ENCODE results near the gene ZNF282.
A peak's percentile ranks its signal among the peaks of the same experiment; 100 is the strongest.

ZNF282 gene

DNA sequence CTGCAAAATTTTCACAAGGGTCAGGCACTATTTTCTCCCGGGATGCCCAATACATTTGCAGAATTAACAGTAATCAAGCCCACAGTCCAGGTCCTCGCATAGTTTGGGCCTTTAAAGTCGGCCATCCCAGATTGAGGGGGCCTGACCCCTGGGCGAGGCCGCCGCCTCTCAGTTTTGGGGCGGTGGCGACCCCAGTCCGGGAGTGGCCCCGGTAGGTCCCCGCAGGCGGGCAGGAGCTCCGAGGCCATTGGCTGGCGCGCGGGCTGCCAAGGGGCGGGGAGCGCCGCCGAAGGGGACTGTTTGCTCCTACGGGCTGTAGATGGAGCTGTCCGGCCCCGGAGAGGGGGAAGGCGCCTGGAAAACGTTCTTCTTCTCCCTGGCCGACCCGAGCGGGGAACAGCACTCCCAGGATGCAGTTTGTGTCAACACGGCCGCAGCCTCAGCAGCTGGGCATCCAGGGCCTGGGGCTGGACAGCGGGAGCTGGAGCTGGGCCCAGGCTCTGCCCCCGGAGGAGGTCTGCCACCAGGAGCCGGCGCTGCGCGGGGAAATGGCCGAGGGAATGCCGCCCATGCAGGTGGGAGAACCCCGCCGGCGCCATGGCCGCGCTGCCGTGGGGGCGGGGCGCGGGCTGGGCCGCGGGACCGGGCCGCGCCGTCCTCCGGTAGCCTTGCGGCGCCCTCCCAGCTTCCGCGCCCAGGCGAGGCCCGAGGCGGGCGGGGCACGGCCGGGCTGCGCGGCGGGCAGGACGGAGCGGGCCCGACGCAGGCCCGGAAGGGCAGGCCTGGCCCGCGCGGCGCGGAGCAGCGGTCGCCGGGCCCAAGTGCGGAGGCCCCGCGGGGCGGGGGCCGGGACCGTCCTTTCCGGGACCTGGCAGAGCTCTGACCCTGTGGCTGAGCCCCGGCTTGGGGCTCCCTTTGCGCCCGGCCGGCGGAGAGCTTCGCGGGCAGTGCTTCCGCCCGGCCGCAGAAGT lies at the start of gene ZNF282:
TSS of gene ZNF282 (plus strand) at position 367 of the 971 bp plus-strand sequence. CDS start at position 411, 44 bp downstream.
- peak; percentile 81 for DNase-seq

DNA sequence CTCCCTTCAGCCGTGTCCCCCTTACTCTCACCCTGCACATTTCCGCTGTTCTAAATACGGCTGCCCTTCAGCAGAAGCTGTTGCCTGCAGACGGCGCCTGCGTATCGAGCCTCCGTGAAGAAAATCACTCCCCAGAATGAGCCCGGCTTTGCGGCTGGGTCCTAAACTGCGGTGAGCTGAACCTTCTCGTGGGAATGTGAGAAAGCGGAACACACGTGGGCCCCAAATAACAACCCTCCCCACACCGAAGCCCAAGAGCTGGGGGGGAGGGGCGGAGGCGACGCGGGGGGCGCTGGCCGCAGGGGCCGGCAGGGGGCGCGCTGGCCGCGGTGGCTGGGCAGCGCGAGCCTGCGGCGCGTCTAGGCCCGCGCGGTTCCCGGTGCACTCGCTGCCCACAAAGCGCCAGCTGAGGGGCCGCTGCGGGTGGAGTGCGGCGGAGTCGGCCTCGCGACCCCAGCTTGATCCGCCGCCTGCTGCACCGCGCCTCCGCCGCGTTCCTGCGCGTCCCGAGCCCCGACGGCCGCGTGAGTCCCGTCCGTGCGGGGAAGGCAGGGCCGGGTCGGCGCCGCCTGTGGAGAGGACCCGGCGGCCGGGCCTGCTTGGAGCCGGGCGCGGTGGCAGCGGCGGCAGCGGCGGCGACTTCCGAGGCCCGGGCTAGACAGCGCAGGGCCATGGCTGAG lies 48.1 kb upstream of the ZNF282 start, which contains the start of gene ZNF398:
TSS of gene ZNF398 (plus strand) at position 382 of the 680 bp plus-strand sequence. CDS start at position 672, 290 bp downstream.
- DNase-seq = peak; percentile 71

DNA sequence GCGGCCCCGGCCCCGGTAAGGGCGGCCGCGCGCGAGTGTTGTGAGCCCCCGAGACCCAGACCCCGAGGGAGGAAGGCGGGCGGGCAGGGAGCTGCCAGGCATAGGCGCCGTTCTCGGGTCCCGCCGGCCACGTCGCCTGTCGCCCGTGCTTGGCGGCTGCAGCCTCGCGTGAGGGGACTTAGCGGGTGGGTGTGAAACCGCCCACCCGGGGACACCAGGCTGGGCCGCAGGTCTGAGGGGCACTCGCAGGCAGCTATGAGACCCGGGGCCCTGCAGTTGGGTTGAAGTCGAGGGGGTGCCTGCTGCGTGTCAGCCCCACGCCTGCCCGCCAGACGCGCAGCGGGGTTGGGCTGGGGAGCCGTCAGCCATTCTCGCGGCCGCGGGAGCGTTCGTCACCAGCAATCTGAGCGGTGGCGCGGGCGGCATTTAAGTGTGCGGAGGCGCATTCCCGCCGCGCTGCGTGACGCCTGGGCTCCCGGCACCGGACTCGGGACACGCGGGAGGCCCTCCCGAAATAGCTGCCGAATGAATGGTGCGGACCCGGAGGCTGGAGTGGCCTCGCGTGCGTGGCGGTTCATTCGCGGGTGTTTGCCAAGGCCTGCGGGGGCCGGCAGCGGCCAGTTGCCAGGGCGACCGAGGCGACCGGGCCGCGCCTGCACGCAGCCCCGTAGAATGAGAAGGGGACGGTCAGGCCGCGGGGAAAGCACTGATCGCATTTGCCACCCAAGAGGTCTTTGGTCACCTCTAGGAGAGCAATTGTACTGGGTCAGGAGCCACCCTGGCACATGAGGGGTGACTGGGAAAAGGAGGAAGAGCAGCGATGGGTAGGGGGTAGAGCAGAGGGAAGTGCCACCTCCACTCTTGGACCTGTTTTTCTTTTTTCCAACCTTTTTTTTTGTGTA lies 47.3 kb upstream of the ZNF282 start:
- DNase-seq = no peak

DNA sequence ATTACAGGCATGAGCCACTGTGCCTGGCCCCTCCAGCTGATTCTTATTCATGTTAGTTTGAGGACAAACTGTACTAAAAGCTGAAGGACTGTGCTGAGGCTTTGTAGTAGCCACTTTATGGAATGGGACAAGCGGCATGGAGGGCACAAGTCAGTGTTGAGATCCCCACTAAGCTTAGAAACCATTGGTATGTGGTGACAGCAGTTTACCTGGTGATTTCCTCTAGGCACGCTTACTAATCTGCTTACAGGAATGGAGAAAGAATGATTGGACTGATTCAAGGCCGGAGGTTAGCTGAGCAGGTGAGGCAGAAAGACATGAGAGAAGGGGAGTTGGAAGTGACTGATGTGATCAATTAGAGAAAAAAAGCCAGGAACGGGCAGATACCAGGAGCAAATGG lies 44.4 kb upstream of the ZNF282 start:
- no peak for DNase-seq

DNA sequence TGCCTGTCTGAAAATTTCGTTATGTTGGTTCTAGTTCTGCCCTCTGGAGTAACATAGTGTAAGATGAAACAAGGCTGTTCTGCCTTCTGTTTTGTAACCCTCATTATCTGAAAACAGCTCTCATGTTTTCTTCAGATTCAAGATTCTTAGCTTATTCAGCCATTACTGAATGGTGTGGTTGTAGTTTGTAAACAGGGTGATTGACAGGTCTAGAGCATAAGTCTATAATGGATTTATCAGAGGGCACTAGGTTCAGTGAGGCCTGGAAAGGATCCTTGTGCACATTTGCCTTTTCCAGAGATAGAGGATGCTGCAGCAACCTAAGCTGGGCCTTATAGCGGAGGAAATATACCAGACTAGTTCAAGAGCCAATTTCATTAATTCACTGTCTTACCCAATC lies 42.0 kb upstream of the ZNF282 start:
- no peak for DNase-seq

DNA sequence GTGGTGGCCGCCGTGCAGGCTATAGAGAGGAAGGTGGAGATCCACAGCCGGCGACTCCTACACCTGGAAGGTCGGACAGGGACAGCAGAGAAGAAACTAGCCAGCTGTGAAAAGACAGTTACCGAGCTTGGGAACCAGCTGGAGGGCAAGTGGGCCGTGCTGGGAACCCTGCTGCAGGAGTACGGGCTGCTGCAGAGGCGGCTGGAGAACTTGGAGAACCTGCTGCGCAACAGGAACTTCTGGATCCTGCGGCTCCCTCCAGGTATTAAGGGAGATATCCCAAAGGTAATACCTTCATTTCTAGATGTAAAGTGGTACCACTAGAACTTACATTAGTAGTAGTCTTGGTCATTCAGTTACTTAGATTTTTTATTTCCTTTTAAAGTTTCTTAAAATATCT lies 41.3 kb upstream of the ZNF282 start:
- no peak for DNase-seq

DNA sequence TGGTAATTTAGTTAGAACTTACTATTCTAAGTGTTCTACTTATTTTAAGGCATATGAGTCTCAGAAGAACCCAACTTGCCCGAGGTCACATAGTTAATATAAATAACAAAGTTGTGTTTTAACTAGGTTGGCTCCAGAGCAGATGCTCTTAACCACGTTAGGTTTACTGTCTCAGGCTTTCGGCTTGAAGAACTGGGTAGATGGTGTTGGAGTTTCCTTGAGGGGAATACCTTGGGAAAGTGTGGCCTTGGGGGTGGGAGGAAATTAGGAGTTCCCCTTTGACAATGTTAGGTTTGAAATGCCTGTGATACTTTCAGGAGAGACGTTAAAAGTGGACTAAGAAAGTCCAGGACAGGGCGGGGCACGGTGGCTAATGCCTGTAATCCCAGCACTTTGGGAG lies 38.4 kb upstream of the ZNF282 start:
- no peak for DNase-seq

DNA sequence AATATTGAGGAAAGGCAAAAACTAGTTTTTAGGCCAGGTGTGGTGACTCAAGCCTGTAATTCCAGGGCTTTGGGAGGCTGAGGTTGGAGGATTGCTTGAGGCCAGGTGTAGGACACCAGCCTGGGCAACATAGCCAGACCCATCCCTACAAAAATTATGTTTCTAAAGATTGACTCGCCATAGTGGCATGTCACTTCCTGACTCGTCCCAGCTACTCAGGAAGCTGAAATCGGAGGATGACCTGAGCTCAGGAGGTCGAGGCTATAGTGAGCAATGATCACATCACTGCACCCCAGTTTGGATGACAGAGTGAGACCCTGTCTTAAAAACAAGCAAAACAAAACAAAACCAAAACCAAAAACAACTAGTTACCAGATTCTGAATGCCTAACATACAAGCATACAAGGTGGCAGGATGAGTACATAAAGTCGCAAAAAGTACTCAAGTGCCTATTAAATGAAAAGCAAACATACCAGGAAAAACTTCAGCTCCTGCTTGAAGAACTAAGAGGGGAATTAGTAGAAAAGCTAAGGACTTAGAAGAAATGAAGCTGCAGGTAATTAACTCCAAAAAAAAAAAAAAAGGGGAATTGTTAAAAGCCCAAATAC lies 34.0 kb upstream of the ZNF282 start:
- DNase-seq = no peak

DNA sequence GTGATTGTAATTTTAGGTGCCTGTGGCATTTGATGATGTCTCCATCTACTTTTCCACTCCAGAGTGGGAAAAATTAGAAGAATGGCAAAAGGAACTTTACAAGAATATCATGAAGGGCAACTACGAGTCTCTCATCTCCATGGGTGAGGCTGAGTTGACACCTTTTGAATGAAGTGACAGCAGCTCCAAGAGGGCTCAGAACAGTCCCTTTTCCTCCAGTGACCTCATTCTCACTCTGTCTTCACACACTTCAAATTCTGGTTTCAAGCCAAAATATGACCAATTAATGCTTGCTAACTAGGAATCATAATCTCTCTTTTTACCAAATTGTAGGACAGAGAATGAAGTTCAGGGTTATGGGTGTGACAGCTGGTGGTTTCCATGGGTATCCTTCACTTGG lies 29.2 kb upstream of the ZNF282 start:
- no peak for DNase-seq

DNA sequence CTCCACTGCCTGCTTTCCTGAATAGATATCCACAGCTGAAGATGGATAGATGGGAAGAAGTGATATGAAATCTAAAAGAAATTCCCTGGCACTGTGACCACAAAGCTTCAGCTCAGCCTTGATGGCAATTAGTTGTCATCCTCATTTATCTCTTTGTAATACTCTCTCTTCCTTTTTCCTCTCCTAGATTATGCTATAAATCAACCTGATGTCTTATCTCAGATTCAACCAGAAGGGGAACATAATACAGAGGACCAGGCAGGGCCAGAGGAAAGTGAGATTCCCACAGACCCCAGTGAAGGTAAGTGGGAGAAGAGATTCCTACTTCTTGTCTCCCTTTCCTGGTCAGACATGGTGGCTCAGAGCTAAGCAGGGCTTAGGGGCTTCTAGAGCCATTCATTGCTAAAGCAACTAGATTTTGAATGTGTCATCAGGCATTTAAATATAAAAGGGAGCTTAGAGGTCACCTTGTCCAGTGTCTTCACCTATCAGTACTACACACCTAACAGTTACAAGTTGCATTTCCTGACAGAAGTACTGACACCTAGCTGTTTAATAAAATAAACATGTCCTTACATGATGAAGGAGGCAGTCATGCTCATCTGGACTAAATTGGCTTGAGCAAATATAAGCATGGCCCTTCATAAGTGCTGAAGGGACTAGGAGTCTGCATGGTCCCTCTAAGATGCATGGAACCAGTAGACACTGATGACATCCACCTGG lies 28.6 kb upstream of the ZNF282 start:
- no peak for DNase-seq

DNA sequence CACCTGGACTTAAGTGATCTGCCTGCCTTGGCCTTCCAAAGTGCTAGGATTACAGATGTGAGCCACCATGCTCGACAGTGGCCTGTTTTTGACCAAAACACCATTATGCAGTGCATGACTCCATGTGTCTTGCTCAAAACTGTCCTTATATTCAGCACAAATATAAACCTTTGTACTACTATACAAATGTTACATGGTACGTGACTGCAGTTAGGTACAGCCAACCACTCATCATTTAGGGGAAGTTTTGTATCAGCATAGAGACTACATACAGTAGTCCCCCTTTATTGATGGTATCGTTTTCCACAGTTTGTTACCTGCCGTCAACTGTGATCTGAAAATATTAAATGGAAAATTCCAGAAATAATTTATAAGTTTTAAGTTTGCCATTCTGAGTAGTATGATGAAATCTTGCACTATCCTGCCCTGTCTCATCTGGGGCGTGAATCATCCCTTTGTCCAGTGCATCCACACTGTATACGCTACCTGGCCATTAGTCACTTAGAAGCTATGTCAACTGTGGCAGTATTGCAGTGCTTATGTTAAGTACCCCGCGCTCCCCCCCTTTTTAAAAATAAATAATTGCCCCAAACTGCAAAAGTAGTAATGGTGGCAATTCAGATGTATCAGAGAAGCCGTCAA lies 23.3 kb upstream of the ZNF282 start:
- DNase-seq = no peak

DNA sequence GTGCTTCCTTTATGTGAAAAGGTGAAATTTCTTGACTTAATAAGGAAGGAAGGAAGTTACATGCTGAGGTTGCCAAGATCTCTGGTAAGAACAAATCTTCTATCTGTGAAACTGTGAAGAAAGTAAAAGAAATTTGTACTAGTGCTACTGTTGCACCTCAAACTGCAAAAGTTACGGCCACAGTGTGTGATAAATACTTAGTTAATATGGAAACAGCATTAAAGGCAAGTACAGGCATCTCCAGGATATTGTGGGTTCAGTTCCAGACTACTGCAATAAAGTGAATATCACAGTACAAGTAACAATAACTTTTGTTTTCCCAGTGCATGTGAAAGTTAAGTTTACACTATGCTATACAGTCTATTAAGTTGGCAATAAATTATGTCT lies 22.8 kb upstream of the ZNF282 start:
- no peak for DNase-seq

DNA sequence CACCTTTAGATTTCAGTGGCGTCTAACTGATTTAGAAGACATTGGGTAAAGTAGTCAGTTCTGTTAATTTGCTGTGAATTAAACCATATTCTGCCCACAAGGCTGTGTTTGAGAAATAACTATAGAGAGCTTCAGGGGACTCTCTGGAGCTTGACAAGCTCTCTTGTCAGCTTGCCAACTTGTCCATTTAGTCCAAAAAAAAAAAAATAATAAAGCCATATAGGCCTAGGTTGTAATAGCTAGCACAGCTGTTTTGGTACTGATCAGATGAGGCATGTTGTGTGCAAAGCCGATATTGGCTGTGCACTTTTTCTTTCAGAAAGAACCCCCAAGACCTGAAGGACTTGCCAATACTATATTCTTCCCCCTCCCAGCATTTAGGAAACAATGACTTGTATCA lies 20.2 kb upstream of the ZNF282 start:
- DNase-seq = no peak

DNA sequence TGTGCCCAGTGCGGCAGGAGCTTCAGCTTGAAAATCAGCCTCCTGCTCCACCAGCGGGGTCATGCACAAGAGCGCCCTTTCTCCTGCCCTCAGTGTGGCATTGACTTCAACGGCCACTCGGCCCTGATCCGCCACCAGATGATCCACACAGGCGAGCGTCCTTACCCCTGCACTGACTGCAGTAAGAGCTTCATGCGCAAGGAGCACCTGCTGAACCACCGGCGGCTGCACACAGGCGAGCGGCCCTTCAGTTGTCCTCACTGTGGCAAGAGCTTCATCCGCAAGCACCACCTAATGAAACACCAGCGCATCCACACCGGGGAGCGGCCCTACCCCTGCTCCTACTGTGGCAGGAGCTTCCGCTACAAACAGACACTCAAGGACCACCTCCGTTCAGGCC lies 16.1 kb upstream of the ZNF282 start:
- DNase-seq = no peak

DNA sequence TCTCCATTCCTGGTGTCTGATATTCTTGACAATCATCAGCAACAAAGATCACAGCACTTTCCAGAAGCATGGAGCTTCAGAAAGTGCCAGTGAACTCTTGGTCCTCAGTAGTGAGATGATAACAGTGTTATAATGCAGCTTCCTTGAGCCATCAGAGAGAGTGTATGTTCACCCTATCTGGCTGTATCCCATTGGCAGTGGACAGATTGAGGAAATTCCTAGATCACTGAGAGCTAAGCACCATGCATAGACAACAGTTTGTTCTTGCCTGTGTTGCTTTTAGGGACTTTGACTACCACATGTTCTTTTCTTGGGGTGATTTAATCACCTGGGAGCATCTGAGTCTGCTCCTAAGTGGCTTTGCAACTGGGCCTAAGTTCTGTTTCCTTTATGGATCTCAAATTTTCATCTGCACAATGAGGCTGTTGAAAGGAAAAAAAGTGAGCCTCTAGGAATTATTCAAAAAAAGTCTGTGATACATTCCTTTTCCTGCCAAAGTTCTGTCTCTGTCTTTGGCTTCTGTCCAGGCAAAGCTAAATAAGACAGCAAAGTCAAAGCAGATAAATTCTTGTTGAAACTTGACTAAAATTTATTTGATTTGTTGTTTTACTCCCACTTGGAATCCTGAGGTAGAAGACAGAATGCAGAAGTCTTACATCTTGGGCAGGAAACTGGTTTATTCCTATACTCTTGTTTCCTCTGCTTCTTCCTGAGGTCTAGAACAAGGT lies 14.5 kb upstream of the ZNF282 start:
- DNase-seq = no peak

DNA sequence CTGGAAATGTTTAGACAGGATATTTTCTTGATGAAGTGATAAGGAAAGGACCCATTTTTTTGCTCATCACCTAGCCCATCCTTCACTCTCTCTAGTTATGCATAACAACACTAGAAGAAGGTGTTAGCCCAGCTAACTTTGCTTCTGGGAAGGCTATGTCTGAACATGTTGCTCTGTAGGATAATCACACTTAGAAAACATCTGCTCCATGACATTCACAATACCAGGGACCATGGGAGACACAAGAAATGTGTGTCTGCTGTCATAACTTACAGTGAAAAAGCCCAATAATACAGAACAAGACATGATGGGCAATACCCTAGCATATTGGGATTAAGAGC lies 13.9 kb upstream of the ZNF282 start:
- no peak for DNase-seq

DNA sequence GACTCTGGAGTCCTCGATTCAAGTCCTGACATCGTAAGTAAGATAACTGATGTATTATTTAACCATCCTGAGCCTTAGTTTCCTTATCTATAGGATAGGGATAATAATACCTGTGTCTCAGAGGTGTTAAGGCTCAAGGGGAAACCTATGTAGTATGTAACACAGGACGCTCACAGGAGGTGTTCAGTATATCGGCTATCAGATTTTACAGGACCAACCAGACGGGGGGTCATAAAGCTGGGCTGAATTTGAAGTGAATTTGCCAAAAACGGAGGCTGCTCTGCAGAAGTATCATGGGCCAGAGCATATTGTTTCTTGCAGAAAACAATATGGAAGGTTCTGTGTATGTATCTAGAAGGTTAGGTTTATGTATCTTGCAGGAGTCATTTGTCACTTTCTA lies 11.1 kb upstream of the ZNF282 start:
- DNase-seq = no peak

DNA sequence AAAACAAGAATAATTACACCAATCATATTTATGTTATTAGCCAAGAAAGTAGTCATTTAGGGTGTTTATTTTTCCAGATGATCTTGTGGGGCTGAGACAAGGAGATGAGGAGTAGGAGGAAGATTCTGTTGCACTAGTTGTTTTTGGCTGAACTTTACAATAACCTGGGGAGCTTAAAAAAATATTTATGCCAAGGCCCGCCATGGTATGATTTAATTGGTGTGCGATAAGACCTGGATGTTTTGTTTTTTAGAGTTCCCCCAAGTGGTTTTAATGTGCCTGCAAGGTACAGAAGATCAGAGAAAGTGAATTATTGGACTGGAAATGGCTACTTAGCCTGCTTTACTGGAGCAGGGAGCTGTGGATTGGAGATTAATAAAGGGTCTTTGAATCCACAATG lies 7.1 kb upstream of the ZNF282 start:
- no peak for DNase-seq

DNA sequence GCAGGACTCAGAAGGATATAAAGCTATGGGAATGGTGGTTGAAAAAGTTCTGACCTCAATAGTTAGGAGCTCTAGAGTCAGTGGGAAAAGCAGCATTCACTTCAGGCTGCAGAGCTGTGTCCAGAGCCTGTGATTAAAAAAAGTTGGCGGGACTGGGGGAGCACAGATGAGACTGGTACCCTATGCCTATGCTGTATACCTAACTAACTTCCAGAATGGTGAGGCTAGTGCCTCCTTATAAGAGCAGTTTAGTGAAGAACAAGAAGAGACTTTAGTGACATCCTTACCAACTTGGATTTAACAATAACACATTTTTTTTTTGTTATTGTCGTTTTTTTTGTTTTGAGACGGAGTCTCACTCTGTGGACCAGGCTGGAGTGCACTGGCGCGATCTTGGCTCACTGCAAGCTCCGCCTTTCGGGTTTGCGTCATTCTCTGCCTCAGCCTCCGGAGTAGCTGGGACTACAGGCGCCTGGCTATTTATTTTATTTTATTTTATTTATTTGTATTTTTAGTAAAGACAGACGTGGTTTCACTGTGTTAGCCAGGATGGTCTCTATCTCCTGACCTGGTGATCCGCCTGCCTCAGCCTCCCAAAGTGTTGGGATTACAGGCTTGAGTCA lies 6.6 kb upstream of the ZNF282 start:
- no peak for DNase-seq

DNA sequence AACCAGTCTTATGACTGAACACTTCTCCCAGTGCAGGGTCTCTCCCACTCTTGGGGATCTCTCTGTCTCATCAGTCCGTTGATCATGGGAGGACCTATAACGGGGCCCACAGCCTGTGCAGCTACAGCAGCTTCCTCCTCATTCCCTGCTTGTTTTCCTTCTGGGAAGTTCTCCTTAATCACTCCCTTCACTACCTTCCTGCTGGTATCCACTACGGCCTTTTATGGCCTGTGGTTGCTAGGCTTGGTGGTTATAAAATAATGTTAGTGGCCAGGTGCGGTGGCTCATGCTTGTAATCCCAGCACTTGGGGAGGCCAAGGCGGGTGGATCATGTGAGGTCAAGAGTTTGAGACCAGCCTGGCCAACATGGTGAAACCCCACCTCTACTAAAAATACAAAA lies 3.5 kb upstream of the ZNF282 start:
- no peak for DNase-seq

Data from NCI-H1694 treated with DMSO at 0.1 percent for 48 hours (cell line).